ENCODE results near the gene CBX1. TPM values are rescaled to one million over a fixed set of nuclear protein-coding genes. Genes with fewer than 3 reads are reported as not detected.

Gene CBX1
- total RNA-seq, 1 donor from 2014 or later = 69.3 TPM

GRCh38 chr17:48047741-48048383 is 53.4 kb downstream of the CBX1 start, which contains the start of gene NFE2L1:
NFE2L1 (plus strand) TSS chr17:48048359; CDS start chr17:48051119, 2,760 bp downstream.
- peaks cover 7% of the 10 kb centered on the region for H3K36me3 Mint-ChIP-seq (ENCODE audit: low read depth, unreplicated experiment)
- Histone ChIP-seq H3K4me2 (ENCODE audit: low read length) (peak within 1 kb of the TSS; percentile 90), H3K4me3 (ENCODE audit: insufficient read depth, low read depth, low read length) (peak within 1 kb of the TSS; percentile 94), H2AFZ (ENCODE audit: low read depth, low read length) (peak within 1 kb of the TSS; percentile 97), H3K4me1 (ENCODE audit: insufficient read depth, low read length) (peaks cover 45% of the 10 kb centered on the region), H3K79me2 (ENCODE audit: insufficient read depth, low read length) (peaks cover 52% of the 10 kb centered on the region), H3K27ac (ENCODE audit: low read depth, low read length) (peak within 1 kb of the TSS; percentile 95), H3K9ac (ENCODE audit: low read length) (peak within 1 kb of the TSS; percentile 95), H4K20me1 (ENCODE audit: insufficient read depth, low read length) (peaks cover 23% of the 10 kb centered on the region), H3K9me3 (ENCODE audit: insufficient read depth, low read depth, low read length) (no peaks in the 10 kb centered on the region), H3K27me3 (ENCODE audit: insufficient read depth, low read length) (no peaks in the 10 kb centered on the region), H3K36me3 (ENCODE audit: insufficient read depth, low read length) (peaks cover 5% of the 10 kb centered on the region)
- peaks cover 45% of the 10 kb centered on the region for H3K4me1 Mint-ChIP-seq (ENCODE audit: low read depth, unreplicated experiment)
- no peaks in the 10 kb centered on the region for H3K27me3 Mint-ChIP-seq (ENCODE audit: low read depth, unreplicated experiment)
- TF ChIP-seq EZH2 (IDR thresholded peaks at IDR 0.05; ENCODE audit: insufficient read depth, low read length) = no peak
- TF ChIP-seq CTCF (IDR thresholded peaks at IDR 0.05; ENCODE audit: insufficient read depth, low read depth, low read length) = no peak
- DNase-seq (ENCODE audit: low read depth) = peak; percentile 99
- no peak for FAIRE-seq
- peak within 1 kb of the TSS; percentile 99 for H3K4me3 Mint-ChIP-seq (ENCODE audit: unreplicated experiment)
- H3K27ac Mint-ChIP-seq (ENCODE audit: unreplicated experiment) = peak within 1 kb of the TSS; percentile 100
- no peaks in the 10 kb centered on the region for H3K9me3 Mint-ChIP-seq (ENCODE audit: unreplicated experiment)

DNA sequence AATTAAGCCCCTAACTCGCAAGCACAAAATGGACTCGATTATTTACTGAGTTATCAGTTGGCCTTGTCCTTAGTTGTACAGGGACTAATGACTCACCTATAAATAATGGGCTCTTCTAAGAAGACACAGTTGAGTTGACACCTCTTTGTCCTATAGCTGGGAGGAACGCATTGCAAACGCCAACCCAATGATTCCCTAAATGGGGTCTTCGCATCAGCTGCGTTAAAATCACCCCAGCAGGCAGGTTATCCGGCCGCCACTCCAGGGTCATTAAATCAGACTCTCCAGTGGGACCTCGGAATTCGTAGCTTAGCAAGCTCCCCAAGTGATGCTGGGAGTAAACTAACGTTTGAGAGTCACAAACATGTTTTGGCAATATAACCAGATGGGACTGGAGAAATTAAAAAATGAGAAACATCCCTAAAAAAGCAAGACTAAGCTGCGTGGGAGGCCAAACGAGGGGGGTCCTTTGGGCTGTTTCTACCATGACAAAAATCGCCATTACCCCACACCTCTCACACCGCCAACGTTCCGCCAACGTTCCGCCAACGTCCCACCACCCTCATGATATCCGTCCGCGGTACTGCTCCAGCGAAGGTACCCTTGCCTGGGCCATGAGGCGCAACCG is 54.1 kb downstream of the CBX1 start:
- Histone ChIP-seq H2AFZ (ENCODE audit: low read depth, low read length) (peak overlapping the region; percentile 97), H3K4me2 (ENCODE audit: low read length) (peak overlapping the region; percentile 90), H3K27me3 (ENCODE audit: insufficient read depth, low read length) (no peaks in the 10 kb centered on the region), H3K4me3 (ENCODE audit: insufficient read depth, low read depth, low read length) (peak overlapping the region; percentile 91), H3K27ac (ENCODE audit: low read depth, low read length) (peak overlapping the region; percentile 95), H3K4me1 (ENCODE audit: insufficient read depth, low read length) (peaks cover 38% of the 10 kb centered on the region), H4K20me1 (ENCODE audit: insufficient read depth, low read length) (peaks cover 17% of the 10 kb centered on the region), H3K9me3 (ENCODE audit: insufficient read depth, low read depth, low read length) (no peaks in the 10 kb centered on the region), H3K36me3 (ENCODE audit: insufficient read depth, low read length) (peaks cover 5% of the 10 kb centered on the region), H3K79me2 (ENCODE audit: insufficient read depth, low read length) (peaks cover 46% of the 10 kb centered on the region), H3K9ac (ENCODE audit: low read length) (peak overlapping the region; percentile 91)
- Mint-ChIP-seq H3K27ac (ENCODE audit: unreplicated experiment) (peak overlapping the region; percentile 100), H3K9me3 (ENCODE audit: unreplicated experiment) (no peaks in the 10 kb centered on the region), H3K4me3 (ENCODE audit: unreplicated experiment) (peak overlapping the region; percentile 99), H3K36me3 (ENCODE audit: low read depth, unreplicated experiment) (peaks cover 4% of the 10 kb centered on the region), H3K4me1 (ENCODE audit: low read depth, unreplicated experiment) (peaks cover 40% of the 10 kb centered on the region), H3K27me3 (ENCODE audit: low read depth, unreplicated experiment) (peaks cover 2% of the 10 kb centered on the region)
- DNase-seq (ENCODE audit: low read depth) (no peak), FAIRE-seq (no peak)
- TF ChIP-seq EZH2 (IDR thresholded peaks at IDR 0.05; ENCODE audit: insufficient read depth, low read length) (no peak), CTCF (IDR thresholded peaks at IDR 0.05; ENCODE audit: insufficient read depth, low read depth, low read length) (no peak)
